T-helper 9 cell (primary cell): ENCODE measurements around the gene NCDN.

Experiments used
- DNase-seq: peaks from one replicate; pipeline ENCODE4 v3.0.0-alpha.2; 2020

The NCDN gene

GRCh38 chr1:35590476-35591040, 33.0 kb downstream of the NCDN start:
- DNase-seq, result no peak

- no peak for DNase-seq
These were observed 33.6 kb downstream of the NCDN start for GRCh38 chr1:35591211-35591610.

DNA sequence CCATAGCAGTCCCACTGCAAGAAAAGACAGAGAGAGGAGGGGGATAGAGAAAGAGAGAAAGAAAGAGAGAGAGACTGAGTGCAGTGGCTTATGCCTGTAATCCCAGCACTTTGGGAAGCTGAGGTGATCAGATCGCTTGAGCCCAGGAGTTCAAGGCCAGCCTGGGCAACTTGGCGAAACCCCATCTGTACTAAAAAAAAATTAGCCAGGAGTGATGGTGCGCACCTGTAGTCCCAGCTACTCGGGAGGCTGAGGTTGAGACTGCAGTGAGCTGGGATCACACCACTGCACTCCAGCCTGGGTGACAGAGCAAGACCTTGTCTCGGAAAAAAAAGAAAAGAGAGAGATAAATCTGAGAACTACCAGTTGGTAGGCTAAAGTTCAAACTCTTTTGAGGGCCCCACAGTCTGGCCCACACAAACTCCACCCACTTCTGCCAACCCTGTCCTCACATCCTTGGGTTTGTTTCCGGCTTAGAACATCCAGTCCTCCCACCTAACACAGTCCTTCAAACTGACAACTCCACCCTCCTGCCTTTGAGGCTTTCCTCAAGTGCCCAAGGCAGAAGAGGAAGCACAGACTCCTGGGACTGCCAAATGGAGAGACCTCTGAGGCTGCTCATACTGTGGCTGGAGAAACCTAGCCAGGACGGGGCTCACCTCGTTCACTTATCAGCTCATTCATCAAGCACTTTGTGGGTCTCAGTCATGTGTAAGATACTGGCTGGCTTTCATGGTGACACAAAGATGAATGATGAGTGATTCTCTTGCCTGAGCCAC, 35.6 kb downstream of the NCDN start:
- no peak for DNase-seq

DNA sequence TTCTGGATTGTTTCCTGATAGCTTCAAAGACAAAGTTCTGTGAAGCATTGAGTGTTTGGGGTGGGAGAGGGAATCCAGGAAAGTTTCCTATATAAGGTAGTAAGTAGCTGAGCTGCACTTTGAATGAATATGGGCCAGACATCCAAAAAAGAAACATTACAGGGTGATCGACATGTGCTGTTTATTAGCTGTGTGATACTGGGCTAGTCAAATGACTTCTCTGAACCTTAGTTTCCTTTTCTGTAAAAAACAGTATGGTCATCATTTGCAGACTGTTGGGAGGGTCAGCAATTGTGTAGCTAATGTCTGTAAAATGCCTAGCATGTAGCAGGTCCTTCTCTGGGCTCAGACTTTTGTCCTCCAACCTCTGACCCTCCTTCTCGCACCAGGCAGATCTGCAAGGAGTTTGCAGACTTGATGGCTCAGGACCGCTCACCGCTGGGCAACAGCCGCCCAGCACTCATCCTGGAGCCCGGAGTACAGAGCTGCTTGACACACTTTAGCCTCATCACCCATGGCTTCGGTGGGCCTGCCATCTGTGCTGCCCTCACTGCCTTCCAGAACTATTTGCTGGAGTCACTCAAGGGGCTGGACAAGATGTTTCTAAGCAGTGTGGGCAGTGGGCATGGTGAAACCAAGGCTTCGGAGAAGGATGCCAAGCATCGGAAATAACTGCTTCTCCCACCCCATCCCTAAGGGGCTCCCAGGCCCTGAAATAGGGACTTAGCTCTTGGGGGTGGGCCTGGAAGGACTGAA, 36.6 kb downstream of the NCDN start:
- no peak for DNase-seq

- no peak for DNase-seq
These were observed 38.1 kb downstream of the NCDN start for GRCh38 chr1:35595684-35596083.

DNA sequence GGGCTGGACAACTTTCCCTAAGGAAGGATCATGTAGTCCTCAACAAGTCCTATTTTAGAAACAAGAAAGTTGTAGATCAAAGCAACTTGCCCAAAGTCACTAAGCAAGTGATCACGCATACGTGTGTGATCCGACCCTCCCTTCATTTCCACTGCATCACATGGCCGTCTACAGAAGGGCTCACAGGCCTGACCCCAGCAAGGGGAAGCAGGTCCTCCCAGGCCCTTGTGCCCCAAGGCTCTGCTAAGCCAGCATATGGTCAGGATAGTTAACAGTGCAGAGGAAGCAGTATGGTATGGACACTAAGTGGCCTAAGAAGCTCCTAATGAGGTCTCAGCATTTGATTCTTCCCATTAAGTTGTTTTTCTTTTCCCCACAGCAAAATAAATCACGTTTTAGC, 40.3 kb downstream of the NCDN start:
- no peak for DNase-seq

- no peak for DNase-seq
These were observed 41.3 kb downstream of the NCDN start for GRCh38 chr1:35598895-35599294.

DNA sequence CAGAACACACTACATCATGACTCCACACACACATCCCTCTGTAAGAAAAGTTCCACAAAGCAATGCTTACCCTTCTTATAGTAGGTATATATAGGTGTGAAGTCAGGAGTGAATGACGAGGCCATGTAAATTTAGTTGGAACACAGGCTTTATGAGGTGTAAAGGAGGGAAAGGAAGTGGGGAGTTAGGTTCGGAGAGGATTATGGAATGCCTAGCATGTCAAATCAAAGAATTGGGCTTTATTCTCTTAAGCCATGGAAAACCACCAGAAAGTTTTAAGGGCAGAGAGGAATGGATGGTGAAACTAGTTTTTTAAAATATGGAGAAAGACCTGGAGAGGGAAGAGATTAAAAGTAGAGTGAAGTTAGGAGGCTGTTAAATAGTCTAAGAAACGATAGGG, 41.8 kb downstream of the NCDN start:
- no peak for DNase-seq

- DNase-seq, result no peak
These were observed 43.0 kb downstream of the NCDN start for GRCh38 chr1:35600593-35600992.

- no peak for DNase-seq
These were observed 45.9 kb downstream of the NCDN start for GRCh38 chr1:35603468-35603867.

- no peak for DNase-seq
These were observed 46.3 kb downstream of the NCDN start for GRCh38 chr1:35603941-35604340.

DNA sequence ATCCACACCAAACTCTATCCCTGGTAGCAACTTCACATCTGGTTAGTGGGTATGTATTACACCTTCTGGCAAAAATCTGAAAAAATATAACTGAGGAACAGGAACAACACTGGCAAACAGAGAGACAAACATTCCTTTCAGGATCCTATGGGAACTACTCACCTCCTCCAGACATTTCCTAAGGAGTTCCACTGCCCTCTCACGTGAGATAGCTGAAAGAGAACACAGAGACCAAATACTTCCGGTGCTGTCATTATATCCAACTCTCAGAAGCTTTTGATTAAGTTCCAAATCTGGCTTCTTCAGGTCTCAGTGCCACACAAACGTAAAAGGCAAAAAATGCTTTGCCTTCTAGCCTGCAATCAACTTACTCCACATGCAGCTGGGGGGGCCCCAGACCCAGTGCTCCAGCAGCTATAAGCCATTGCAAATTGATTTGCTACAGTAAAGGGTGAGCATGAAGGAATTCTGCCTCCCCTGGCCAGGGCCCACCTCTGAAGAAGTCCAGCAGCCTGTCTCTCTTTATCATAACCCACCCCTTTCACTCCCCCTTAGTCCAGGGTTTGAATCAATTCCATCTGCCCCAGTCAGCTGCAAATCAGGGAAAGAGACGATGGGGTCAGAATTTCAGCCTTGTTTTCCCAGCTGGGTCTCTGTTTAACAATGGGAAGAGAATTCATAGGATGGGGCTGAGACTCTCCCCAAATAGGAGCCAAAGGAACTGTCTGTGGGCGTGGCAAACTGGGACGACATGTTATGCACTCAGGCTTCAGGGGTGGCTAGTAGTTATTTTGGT, 47.7 kb downstream of the NCDN start:
- no peak for DNase-seq

DNA sequence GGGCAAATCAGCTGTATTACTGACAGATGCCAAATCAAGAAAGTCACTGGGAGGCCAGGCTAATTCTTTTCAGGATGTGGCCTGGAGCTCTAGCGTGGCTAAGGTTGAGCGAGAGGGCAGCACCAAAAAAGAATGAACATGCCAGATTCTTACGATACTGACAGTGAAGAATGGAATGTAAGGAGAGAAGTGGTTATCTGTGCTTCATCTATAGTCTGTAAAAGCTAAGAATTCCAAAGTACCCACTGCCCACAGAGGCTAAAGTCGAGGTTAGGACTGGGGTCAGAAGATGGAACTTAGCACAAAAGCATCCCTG, 48.2 kb downstream of the NCDN start:
- DNase-seq, result no peak

GRCh38 chr1:35611655-35612054, 54.1 kb downstream of the NCDN start:
- no peak for DNase-seq

GRCh38 chr1:35615440-35615839, 57.8 kb downstream of the NCDN start:
- no peak for DNase-seq
